Sigmoid colon (tissue), 4 donors: ENCODE results near the gene IREB2.

Source experiments
- CTCF ChIP-seq, 4 experiments: fragments of 450-650 bp in 3 of 4; fragments of 200-600 bp in 1 of 4; IDR thresholded peaks; one replicate each; pipeline ENCODE4 v1.5.1; 2016 to 2019; ENCODE audit warnings: antibody characterized with exemption in 4 of 4, mild to moderate bottlenecking in 3 of 4, moderate library complexity in 2 of 4
- POLR2AphosphoS5 ChIP-seq, 4 donors: sonication (generic); formaldehyde crosslinking; IDR thresholded peaks; one replicate each; pipeline ENCODE4 v1.6.1; 2017; ENCODE audit warnings: antibody characterized with exemption in 4 of 4

GRCh38 chr15:78390826-78391225 is 47.2 kb upstream of the IREB2 start:
- no peak for TF ChIP-seq CTCF (IDR thresholded peaks at IDR 0.05)
- no peak for TF ChIP-seq POLR2AphosphoS5 (IDR thresholded peaks at IDR 0.05)
